GM12878 (cell line): ENCODE results near the gene SRD5A1. TPM values are rescaled to one million over a fixed set of nuclear protein-coding genes. Genes with fewer than 3 reads are reported as not detected.

ENCODE experiments used
- ATF7 ChIP-seq: fragments of 450-650 bp; IDR thresholded peaks from 2 replicates; pipeline ENCODE4 v1.6.1; 2016; ENCODE audit warnings: low read depth, mild to moderate bottlenecking
- GABPA ChIP-seq: IDR thresholded peaks from 2 replicates; pipeline ENCODE4 v1.6.1; 2014; ENCODE audit warnings: antibody characterized with exemption, low read depth, mild to moderate bottlenecking, inconsistent platforms
- GATAD2B ChIP-seq: fragments of 450-650 bp; conservative IDR thresholded peaks from 2 replicates; pipeline ENCODE4 v1.6.1; 2017; ENCODE audit warnings: low read depth, mild to moderate bottlenecking, moderate library complexity
- IKZF1 ChIP-seq: fragments of 450-650 bp; conservative IDR thresholded peaks from 2 replicates; pipeline ENCODE4 v1.6.1; 2017; ENCODE audit warnings: antibody characterized with exemption, mild to moderate bottlenecking
- MYC ChIP-seq: IDR thresholded peaks from 2 replicates; pipeline ENCODE4 v1.6.1; 2011; ENCODE audit warnings: mild to moderate bottlenecking, low read length, moderate library complexity, inconsistent platforms; ENCODE audit not compliant: insufficient read depth, insufficient replicate concordance, insufficient read length, severe bottlenecking
- NR2F1 ChIP-seq: fragments of 450-650 bp; conservative IDR thresholded peaks from 2 replicates; pipeline ENCODE4 v1.6.1; 2017; ENCODE audit warnings: mild to moderate bottlenecking
- PAX5 ChIP-seq: IDR thresholded peaks from 2 replicates; pipeline ENCODE4 v1.6.1; 2011; ENCODE audit warnings: low read depth, low read length, borderline replicate concordance
- RUNX3 ChIP-seq: IDR thresholded peaks from 2 replicates; pipeline ENCODE4 v1.6.1; 2012; ENCODE audit warnings: low read length, inconsistent platforms
- SMAD1 ChIP-seq: fragments of 450-650 bp; IDR thresholded peaks from 2 replicates; pipeline ENCODE4 v1.6.1; 2018; ENCODE audit warnings: mild to moderate bottlenecking, low read depth; ENCODE audit not compliant: partially characterized antibody
- TCF12 ChIP-seq: IDR thresholded peaks from 2 replicates; pipeline ENCODE4 v1.6.1; 2011; ENCODE audit warnings: low read depth, mild to moderate bottlenecking, low read length
- WRNIP1 ChIP-seq: IDR thresholded peaks from 2 replicates; pipeline ENCODE4 v1.6.1; 2011; ENCODE audit warnings: low read depth, low read length, improper control_type of control experiment, borderline replicate concordance
- ZNF24 ChIP-seq: fragments of 450-650 bp; IDR thresholded peaks from 2 replicates; pipeline ENCODE4 v1.6.1; 2017; ENCODE audit warnings: antibody characterized with exemption, mild to moderate bottlenecking
- polyA plus RNA-seq, 11 experiments: library from polyadenylated mRNA; depleted of rRNA in 4 of 11; unstranded in 6 of 11; stranded (reverse) in 5 of 11; fragments of >200 nt; fragmentation: Nextera tagmentation in 4 of 11; fragmentation: Illumina TruSeq in 1 of 11; extraction: Ambion mirVana in 4 of 11; extraction: Trizol in 1 of 11; gene quantifications; 1 replicate in 1 of 11; 2 replicates in 10 of 11; pipeline versions ENCODE4 v1.2.1 to v1.2.3, GENCODE V29; 2011 to 2016; ENCODE audit warnings: inconsistent platforms in 2 of 11, missing spikeins in 2 of 11, low read depth in 1 of 11
- total RNA-seq, 4 experiments: library from RNA; depleted of rRNA in 3 of 4; stranded (reverse); fragments of >200 nt in 3 of 4; fragmentation: Illumina TruSeq in 1 of 4; extraction: Trizol in 1 of 4; gene quantifications; 2 replicates each; pipeline versions ENCODE4 v1.2.1 to v1.2.3, GENCODE V29; 2013 to 2021
- TF ChIP-seq, protein P1 (sequence below): fragments of 450-650 bp; formaldehyde crosslinking; IDR thresholded peaks from 2 replicates; pipeline ENCODE4 v1.4.0; 2020; ENCODE audit warnings: mild to moderate bottlenecking, moderate library complexity
- TF ChIP-seq, protein P2 (sequence below): IDR thresholded peaks from 2 replicates; pipeline ENCODE4 v1.6.1; 2011; ENCODE audit warnings: mild to moderate bottlenecking, low read depth, low read length, moderate library complexity; ENCODE audit not compliant: insufficient replicate concordance

SRD5A1 gene
- total and polyA plus RNA-seq, 10 of the 15 experiments (the other 5 are each of a cell fraction or from before 2014, with no cell fraction given): 0.76 to 20.1 (median 12.3) TPM

DNA sequence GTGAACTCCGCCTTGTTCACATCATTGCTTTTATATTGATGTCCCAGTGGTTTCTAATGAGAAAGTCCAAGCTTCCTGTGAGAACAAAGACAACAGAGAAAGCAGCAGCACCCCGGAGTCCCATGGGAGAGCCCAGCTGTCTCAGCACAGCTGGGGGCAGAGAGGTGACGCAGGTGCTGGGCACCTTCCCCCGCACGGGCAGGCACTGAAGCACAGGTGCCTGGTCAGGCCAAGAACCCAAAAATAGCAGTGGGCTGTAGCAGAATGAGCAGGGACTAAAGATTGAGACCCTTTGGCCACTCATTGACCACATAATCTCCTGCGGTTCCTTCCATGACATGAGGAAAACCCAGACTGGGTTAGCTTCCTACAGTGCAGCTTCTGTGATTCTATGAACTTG lies 18.8 kb downstream of the SRD5A1 start (continued):
- TF ChIP-seq, protein P1, sequence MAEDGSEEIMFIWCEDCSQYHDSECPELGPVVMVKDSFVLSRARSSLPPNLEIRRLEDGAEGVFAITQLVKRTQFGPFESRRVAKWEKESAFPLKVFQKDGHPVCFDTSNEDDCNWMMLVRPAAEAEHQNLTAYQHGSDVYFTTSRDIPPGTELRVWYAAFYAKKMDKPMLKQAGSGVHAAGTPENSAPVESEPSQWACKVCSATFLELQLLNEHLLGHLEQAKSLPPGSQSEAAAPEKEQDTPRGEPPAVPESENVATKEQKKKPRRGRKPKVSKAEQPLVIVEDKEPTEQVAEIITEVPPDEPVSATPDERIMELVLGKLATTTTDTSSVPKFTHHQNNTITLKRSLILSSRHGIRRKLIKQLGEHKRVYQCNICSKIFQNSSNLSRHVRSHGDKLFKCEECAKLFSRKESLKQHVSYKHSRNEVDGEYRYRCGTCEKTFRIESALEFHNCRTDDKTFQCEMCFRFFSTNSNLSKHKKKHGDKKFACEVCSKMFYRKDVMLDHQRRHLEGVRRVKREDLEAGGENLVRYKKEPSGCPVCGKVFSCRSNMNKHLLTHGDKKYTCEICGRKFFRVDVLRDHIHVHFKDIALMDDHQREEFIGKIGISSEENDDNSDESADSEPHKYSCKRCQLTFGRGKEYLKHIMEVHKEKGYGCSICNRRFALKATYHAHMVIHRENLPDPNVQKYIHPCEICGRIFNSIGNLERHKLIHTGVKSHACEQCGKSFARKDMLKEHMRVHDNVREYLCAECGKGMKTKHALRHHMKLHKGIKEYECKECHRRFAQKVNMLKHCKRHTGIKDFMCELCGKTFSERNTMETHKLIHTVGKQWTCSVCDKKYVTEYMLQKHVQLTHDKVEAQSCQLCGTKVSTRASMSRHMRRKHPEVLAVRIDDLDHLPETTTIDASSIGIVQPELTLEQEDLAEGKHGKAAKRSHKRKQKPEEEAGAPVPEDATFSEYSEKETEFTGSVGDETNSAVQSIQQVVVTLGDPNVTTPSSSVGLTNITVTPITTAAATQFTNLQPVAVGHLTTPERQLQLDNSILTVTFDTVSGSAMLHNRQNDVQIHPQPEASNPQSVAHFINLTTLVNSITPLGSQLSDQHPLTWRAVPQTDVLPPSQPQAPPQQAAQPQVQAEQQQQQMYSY: no peak
- TF ChIP-seq PAX5: peak; percentile 87
- no peak for TF ChIP-seq MYC
- no peak for TF ChIP-seq ZNF24
- TF ChIP-seq SMAD1: no peak
- TF ChIP-seq GATAD2B: peak; percentile 70
- TF ChIP-seq TCF12: peak; percentile 99
- TF ChIP-seq, protein P2, sequence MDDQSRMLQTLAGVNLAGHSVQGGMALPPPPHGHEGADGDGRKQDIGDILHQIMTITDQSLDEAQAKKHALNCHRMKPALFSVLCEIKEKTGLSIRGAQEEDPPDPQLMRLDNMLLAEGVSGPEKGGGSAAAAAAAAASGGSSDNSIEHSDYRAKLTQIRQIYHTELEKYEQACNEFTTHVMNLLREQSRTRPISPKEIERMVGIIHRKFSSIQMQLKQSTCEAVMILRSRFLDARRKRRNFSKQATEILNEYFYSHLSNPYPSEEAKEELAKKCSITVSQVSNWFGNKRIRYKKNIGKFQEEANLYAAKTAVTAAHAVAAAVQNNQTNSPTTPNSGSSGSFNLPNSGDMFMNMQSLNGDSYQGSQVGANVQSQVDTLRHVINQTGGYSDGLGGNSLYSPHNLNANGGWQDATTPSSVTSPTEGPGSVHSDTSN: peak; percentile 53
- TF ChIP-seq RUNX3: peak; percentile 63; the same call in 1 of the 2 replicates
- TF ChIP-seq ATF7: peak; percentile 43; the same call in 1 of the 2 replicates
- no peak for TF ChIP-seq WRNIP1
- no peak for TF ChIP-seq GABPA
- TF ChIP-seq NR2F1: peak; percentile 87
- peak; percentile 80 for TF ChIP-seq IKZF1
